Stimulated activated CD8-positive, alpha-beta memory T cell treated with anti-CD3 and anti-CD28 coated beads, Interleukin-12 subunit alpha, Interleukin-12 subunit beta, amount 100 ng/mL, for 4 hours (primary cell): ENCODE measurements around the gene CD93.

Experiments
- DNase-seq: peaks from one replicate; pipeline ENCODE4 v3.0.0-alpha.2; 2020; ENCODE audit warnings: low read depth

CD93 gene

GRCh38 chr20:23034721-23035671, 51.1 kb downstream of the CD93 start, which contains the start of gene SSTR4:
Gene SSTR4 (plus strand): TSS chr20:23035312. CDS start chr20:23035484, 172 bp downstream.
- DNase-seq = no peak

- DNase-seq = no peak
Observed at GRCh38 chr20:23033918-23034317, 52.2 kb downstream of the CD93 start.

GRCh38 chr20:23032750-23033078, 53.4 kb downstream of the CD93 start:
- no peak for DNase-seq

GRCh38 chr20:23032056-23032749, 53.9 kb downstream of the CD93 start:
- DNase-seq = no peak

- no peak for DNase-seq
Observed at GRCh38 chr20:23031346-23031745, 54.8 kb downstream of the CD93 start.
